ENCODE results near the gene OR4D1. TPM values are rescaled to one million over a fixed set of nuclear protein-coding genes. Genes with fewer than 3 reads are reported as not detected.

Gene OR4D1
- total and polyA plus RNA-seq, 2 of the 13 experiments (the other 11 are each of a cell fraction or from before 2014, with no cell fraction given) = not detected

DNA sequence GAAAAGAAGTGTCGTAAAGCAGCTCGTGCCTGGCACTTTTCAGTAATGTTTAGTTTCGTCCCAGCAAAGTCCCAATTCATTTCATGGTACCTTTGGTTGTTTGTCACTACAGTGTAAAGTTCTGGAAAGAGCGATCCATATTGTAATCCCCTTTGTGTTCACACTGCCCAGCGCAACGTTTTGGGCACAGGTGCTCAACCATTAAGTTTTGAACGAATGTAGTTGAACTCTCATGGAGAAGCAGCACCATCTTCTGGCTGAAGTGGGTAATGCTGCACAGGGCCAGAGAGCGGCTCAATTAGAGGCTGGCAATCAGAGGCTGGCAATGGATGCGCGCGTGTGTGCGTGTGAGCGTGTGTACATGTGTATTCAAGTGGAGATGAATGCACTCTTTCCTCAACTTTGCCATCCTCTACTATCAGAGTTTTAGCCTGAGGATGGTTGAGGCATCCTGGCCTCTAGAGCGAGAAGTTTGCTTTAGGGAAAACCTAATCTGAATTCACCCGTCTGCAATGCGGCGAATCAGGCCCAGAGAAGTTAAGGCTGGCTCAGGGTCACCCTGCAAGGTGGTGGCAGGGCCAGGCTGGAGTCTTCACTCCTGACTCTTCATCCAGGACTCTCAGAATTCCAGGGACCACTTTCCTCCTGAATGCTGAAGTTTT, 35.1 kb upstream of the OR4D1 start (continued):
- peak; percentile 84; the same call in 1 of the 2 replicates for TF ChIP-seq ZNF691 (CRISPR knock-in tag; IDR thresholded peaks at IDR 0.05; ENCODE audit: borderline replicate concordance, low read depth)
- TF ChIP-seq ZFP90 (CRISPR knock-in tag; IDR thresholded peaks at IDR 0.05; ENCODE audit: borderline replicate concordance) = no peak
- peak; percentile 83 for TF ChIP-seq ZNF770 (CRISPR knock-in tag; IDR thresholded peaks at IDR 0.05)
- TF ChIP-seq CEBPG (CRISPR knock-in tag; IDR thresholded peaks at IDR 0.05) = 0 out of 2 replicates have a peak, but pooled peaks have one; percentile 15
- TF ChIP-seq MXI1 (IDR thresholded peaks at IDR 0.05; ENCODE audit: borderline replicate concordance, low read depth, low read length) = peak; percentile 38; the same call in 1 of the 3 replicates
- TF ChIP-seq TCF7L2 (IDR thresholded peaks at IDR 0.05; ENCODE audit: low read depth, low read length) = no peak
- no peak for TF ChIP-seq ZSCAN22 (CRISPR knock-in tag; IDR thresholded peaks at IDR 0.05)
- peak; percentile 46; the same call in 1 of the 2 replicates for TF ChIP-seq ZFX (CRISPR knock-in tag; IDR thresholded peaks at IDR 0.05; ENCODE audit: low read depth)
- no peak for TF ChIP-seq KAT8 (CRISPR knock-in tag; IDR thresholded peaks at IDR 0.05)
- TF ChIP-seq, protein P1, sequence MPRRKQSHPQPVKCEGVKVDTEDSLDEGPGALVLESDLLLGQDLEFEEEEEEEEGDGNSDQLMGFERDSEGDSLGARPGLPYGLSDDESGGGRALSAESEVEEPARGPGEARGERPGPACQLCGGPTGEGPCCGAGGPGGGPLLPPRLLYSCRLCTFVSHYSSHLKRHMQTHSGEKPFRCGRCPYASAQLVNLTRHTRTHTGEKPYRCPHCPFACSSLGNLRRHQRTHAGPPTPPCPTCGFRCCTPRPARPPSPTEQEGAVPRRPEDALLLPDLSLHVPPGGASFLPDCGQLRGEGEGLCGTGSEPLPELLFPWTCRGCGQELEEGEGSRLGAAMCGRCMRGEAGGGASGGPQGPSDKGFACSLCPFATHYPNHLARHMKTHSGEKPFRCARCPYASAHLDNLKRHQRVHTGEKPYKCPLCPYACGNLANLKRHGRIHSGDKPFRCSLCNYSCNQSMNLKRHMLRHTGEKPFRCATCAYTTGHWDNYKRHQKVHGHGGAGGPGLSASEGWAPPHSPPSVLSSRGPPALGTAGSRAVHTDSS (CRISPR knock-in tag; conservative IDR thresholded peaks at IDR 0.05) = no peak
- no peak for TF ChIP-seq SRY (CRISPR knock-in tag; IDR thresholded peaks at IDR 0.05)
- TF ChIP-seq ZNF343 (CRISPR knock-in tag; IDR thresholded peaks at IDR 0.05) = no peak
- no peak for TF ChIP-seq ZBTB43 (CRISPR knock-in tag; conservative IDR thresholded peaks at IDR 0.05)
- TF ChIP-seq, protein P2, sequence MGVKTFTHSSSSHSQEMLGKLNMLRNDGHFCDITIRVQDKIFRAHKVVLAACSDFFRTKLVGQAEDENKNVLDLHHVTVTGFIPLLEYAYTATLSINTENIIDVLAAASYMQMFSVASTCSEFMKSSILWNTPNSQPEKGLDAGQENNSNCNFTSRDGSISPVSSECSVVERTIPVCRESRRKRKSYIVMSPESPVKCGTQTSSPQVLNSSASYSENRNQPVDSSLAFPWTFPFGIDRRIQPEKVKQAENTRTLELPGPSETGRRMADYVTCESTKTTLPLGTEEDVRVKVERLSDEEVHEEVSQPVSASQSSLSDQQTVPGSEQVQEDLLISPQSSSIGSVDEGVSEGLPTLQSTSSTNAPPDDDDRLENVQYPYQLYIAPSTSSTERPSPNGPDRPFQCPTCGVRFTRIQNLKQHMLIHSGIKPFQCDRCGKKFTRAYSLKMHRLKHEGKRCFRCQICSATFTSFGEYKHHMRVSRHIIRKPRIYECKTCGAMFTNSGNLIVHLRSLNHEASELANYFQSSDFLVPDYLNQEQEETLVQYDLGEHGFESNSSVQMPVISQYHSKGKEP (CRISPR knock-in tag; IDR thresholded peaks at IDR 0.05) = no peak
- TF ChIP-seq, protein P3, sequence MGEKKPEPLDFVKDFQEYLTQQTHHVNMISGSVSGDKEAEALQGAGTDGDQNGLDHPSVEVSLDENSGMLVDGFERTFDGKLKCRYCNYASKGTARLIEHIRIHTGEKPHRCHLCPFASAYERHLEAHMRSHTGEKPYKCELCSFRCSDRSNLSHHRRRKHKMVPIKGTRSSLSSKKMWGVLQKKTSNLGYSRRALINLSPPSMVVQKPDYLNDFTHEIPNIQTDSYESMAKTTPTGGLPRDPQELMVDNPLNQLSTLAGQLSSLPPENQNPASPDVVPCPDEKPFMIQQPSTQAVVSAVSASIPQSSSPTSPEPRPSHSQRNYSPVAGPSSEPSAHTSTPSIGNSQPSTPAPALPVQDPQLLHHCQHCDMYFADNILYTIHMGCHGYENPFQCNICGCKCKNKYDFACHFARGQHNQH (CRISPR knock-in tag; IDR thresholded peaks at IDR 0.05) = peak; percentile 33; the same call in 1 of the 2 replicates
- TF ChIP-seq ZFP36L2 (CRISPR knock-in tag; IDR thresholded peaks at IDR 0.05) = no peak
- peak; percentile 34; the same call in 1 of the 2 replicates for TF ChIP-seq ZFP91 (CRISPR knock-in tag; IDR thresholded peaks at IDR 0.05; ENCODE audit: borderline replicate concordance)
- no peak for TF ChIP-seq ZNF614 (CRISPR knock-in tag; IDR thresholded peaks at IDR 0.05; ENCODE audit: borderline replicate concordance)

Measured in HepG2 (cell line).